HG02642 (cell line): ENCODE results near the gene ADD1.

Experiments
- ATAC-seq: cut with Tn5 transposase; IDR thresholded peaks from one replicate; pipeline ENCODE4 v1.9.1; 2021; ENCODE audit warnings: mild to moderate bottlenecking; ENCODE audit not compliant: unreplicated experiment, poor library complexity

ADD1 gene

GRCh38 chr4:2874861-2875260, 31.2 kb downstream of the ADD1 start:
- ATAC-seq: no peak

GRCh38 chr4:2875556-2875955, 31.9 kb downstream of the ADD1 start:
- no peak for ATAC-seq

DNA sequence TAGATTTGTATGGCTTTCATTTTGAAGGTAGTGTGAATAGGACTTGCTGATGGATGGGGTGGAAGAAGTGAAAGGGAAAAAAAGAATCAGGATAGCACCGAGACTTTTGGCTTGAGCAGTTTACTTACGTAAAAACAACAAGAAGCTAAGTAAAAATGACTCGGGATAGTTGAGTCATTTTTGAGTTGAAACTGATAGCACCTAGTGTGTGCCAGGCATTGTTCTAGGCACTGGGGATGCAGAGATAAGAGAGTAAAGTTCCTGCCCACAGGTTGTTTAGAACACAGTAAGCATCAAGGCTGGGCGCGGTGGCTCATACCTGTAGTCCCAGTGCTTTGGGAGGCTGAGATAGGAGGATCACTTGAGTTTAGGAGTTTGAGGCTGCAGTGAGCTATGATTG, 34.7 kb downstream of the ADD1 start:
- ATAC-seq: no peak

- ATAC-seq: no peak
Observed at GRCh38 chr4:2879026-2879425, 35.4 kb downstream of the ADD1 start.

- ATAC-seq: no peak
Observed at GRCh38 chr4:2881431-2881830, 37.8 kb downstream of the ADD1 start.

GRCh38 chr4:2882341-2882740, 38.7 kb downstream of the ADD1 start:
- no peak for ATAC-seq

DNA sequence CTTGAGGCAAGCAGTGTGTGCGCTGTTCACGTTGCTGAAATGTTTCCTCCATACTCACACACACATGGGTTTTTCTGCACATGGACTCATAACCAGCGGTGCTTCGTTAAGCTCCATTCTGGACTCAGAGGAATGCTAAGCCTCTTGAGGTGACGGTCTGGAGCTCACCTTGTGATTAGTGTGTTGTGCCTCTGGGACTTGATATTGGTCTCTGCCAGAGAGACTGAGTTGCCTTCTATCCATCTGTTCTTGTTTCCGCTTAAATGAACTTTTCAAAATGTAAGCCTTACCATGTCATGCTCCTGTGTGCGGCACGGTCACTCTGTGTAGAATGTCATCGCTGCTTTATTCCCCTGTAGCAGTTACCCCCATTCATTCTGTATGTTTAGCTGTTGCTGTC, 42.5 kb downstream of the ADD1 start:
- no peak for ATAC-seq

DNA sequence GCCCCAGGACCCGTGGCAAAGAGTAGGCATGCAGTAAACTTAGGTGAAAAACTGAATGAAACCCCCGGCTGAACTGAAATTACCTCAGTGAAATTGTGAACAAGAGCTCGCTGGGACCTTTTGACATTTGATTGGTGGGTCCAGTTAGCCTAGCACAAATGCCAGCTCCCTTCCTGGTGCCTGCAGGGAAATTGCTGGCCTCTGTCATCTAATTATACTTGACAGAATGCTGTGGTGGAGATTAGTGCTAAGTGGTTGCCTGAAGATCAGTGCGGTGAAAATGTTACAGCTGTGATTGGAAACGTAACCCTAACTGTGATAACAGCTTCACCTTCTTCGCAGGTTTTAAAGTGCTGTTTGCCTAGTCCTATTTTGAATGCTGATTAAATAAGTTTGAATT, 43.0 kb downstream of the ADD1 start:
- ATAC-seq: no peak

DNA sequence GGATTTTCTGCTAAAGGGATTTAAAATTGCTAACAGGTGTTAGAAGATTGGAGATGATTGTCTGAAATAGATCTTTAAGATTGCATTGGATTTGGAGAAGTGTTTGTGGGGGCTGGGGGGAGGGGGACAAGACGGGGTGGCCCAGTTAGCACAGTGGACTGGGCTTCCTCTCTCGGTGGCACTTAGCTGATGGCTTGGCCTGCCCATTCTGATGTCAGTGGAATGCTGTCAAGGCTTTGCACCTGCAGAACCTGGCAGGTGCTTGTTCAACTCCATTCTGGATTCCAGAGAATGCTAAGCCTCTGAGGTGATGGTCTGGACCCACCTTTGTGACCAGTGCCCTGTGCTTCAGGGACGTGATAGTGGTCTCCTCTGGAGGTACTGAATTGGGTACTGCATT, 43.7 kb downstream of the ADD1 start:
- no peak for ATAC-seq

DNA sequence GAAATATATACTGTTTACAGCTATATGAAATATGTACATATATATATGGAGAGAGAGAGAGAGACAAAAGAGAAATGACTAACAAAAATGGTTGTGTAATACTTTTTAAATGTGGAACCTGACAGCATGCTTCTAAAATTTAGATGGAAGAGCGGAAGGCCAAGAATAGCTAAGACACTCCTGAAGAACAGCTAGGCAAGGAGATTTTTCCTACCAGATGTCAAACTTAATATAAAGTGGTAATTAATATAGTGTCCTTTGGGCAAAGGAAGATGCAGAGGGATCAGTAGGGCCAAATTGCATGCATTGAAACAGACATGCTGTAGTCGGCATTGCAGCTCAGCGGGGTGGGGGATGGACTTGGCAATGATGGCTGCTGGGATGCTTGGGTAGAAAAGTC, 45.2 kb downstream of the ADD1 start:
- ATAC-seq: no peak

- ATAC-seq: no peak
Observed at GRCh38 chr4:2891294-2891693, 47.6 kb downstream of the ADD1 start.

GRCh38 chr4:2893772-2894171, 50.1 kb downstream of the ADD1 start:
- no peak for ATAC-seq

- no peak for ATAC-seq
Observed at GRCh38 chr4:2898001-2898400, 54.4 kb downstream of the ADD1 start.

- no peak for ATAC-seq
Observed at GRCh38 chr4:2900741-2901140, 57.1 kb downstream of the ADD1 start.

DNA sequence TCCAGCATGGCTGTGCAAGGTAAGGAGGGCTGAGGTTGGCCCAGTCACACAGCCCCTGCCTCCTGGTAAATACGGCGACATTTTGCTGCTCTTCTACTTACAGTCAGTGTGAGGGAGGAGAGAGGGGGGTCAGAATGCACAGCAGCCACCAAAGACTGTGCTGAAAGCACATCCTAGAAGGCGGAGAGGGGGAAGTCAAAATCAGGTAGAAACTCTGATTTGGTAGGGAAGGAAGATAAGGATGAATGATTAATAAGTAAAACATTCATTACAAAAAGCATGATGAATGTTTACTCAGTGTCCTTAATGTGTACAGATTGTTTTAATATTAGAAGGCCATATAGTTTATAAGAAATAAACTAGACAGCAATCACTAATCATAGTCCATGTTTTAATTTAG, 57.5 kb downstream of the ADD1 start:
- no peak for ATAC-seq

- no peak for ATAC-seq
Observed at GRCh38 chr4:2902126-2902525, 58.5 kb downstream of the ADD1 start.

- ATAC-seq: no peak
Observed at GRCh38 chr4:2905544-2905943, 61.9 kb downstream of the ADD1 start.

DNA sequence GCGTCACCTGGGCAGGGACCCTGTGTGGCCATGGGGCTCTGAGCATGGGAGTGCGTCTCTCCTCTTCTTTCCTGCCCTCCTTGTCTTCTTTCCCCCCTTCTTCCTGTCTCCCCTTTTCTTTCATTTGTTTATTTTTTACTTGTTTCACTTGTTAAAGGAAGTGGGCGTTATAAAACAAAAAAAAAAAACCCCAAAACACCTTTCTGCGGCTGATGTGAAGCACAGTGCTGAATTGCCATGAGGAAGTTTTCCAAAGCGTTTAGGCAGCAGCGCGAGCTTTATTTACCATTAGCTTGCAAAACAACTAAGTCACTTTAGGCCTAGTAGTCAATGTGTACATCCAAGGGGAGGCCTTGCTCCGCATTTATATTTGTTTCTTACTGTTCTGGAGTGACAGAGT, 62.6 kb downstream of the ADD1 start:
- no peak for ATAC-seq

- ATAC-seq: no peak
Observed at GRCh38 chr4:2907226-2907625, 63.6 kb downstream of the ADD1 start.

DNA sequence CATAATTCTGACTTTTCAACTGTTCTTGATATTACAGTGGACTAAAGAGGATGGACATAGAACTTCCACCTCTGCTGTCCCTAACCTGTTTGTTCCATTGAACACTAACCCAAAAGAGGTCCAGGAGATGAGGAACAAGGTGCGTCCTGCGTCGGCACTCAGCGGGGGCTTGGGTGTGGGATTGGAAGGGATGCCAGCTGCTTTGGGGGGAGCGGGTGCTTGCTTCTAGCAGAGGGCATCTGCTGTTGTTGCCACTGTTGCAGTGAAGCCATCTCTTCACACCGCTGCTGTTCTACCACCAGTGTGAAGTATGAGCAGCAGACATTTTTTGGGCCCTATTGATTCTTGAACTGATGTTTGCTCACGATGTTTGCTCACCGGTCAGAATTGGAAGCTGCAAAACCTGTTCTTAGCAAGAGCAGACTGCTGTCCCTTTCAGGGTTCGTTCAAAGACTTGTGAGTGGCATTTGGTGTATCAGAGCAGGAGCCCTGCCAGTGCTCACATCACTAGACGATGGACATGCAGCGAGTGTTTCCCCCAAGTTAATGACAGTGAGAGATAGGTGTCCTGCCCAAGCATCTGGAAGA, 64.2 kb downstream of the ADD1 start:
- ATAC-seq: no peak

DNA sequence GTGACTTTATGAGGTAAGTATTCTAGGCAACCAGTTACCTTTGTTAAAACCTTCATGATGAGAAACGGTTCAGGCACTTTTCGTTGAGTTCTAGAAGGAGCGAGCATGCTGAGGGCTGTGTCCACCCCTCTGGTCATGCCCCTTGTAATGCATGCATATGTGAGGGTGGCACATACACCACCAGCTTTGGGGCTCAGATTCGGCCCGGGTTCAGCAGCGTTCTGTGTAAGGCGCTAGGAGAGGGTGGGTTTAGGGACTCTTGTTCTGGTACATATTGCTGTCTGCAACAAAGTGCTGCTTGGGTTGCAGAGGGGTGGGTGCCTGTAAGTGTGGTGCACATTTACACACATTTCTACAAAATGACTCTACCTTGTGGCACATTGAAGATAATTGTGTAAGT, 65.0 kb downstream of the ADD1 start:
- no peak for ATAC-seq

DNA sequence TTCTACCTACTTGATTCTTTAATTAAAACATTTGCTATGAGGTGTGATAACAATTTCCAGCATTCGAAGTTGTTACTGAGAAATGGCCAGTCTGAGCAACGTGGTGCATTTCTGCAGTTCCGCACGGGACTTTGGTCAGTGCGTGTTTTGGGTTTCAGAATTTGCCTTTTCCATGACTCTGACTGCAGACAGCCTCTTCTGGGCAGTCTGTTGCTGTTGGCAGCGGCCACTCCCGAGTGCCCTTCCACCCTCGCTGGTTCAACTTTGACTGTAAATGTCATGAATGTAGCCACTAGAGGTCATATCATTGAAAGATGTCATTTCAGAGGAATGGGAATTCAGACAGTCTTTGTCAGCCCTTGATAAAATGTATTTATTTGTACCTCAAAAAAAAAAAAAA, 65.9 kb downstream of the ADD1 start:
- ATAC-seq: no peak

- no peak for ATAC-seq
Observed at GRCh38 chr4:2910409-2910808, 66.8 kb downstream of the ADD1 start.
